ENCODE data around the gene TSPAN5.

TSPAN5 gene

DNA sequence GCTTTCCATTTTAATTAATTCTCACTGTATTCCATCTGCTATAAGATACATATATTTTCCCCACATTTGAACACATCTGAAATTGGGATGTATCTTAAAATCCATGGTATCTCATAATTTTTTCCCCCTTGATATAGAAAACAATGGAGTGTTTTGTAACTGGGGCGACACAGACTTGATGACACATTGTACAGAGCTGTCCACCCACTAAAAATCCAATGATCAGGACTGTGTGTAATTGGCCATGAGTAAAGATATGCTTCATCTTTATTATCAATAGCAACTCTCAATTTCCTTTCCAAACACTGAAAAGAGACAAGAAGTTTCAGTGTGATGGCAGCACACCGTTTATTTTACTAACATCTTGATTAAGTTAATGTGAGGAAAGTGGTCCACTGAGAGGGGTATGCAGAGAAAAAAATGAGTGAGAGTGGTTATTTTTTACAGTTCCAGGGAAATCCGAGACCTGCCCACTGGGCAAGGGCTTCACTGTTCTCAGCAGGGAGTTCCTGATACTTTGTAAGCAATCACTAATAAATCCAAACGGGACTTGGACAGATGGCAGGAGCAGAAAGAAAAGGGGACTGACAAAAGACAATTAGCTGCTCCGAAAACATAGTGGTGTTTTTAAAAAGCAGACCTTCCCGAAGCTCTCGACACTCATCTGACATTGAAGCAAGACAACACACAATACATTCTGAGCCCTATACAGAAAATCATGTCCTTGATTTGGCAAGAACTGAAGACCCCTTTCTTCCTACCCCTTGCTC is 149.4 kb downstream of the TSPAN5 start:
- no peak for TF ChIP-seq CTCF (IDR thresholded peaks at IDR 0.05; ENCODE audit: control insufficient read depth, insufficient read depth, low read depth, low read length, missing control alignments)
- H3K4me3 ChIP-seq (ENCODE audit: control insufficient read depth, low read depth, low read length): no peak overlapping the region

GRCh38 chr4:98508248-98508647 is 150.2 kb downstream of the TSPAN5 start:
- DNase-seq (ENCODE audit: low read depth): no peak
- no peak overlapping the region for H3K4me3 ChIP-seq (ENCODE audit: control insufficient read depth, low read depth, low read length)
- TF ChIP-seq CTCF (IDR thresholded peaks at IDR 0.05; ENCODE audit: control insufficient read depth, insufficient read depth, low read depth, low read length, missing control alignments): no peak

More for the DNA sequence above, 149.4 kb downstream of the TSPAN5 start:
- DNase-seq (ENCODE audit: low read depth): no peak

DNA sequence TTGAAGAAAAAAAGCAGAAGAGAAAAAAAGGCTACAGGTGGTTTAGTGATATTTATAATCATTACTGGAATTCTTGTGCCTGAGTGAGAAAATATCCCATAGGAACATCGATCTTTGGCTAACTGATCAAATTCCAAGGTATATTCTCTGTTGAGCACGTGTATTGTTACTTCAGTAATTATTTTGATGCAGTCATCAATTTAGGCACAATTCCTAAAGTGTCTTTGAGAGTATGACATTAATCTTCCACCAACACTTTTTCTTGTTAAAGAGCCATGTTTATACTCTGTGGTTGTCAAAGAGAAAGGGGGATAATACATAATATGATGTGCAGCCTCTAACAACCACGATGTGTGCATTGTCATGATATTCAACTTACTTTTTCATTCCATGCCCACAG is 151.1 kb downstream of the TSPAN5 start:
- DNase-seq (ENCODE audit: low read depth): no peak
- no peak for TF ChIP-seq CTCF (IDR thresholded peaks at IDR 0.05; ENCODE audit: control insufficient read depth, insufficient read depth, low read depth, low read length, missing control alignments)
- H3K4me3 ChIP-seq (ENCODE audit: control insufficient read depth, low read depth, low read length): no peak overlapping the region

- DNase-seq (ENCODE audit: low read depth): no peak
- TF ChIP-seq CTCF (IDR thresholded peaks at IDR 0.05; ENCODE audit: control insufficient read depth, insufficient read depth, low read depth, low read length, missing control alignments): peak; percentile 10
- H3K4me3 ChIP-seq (ENCODE audit: control insufficient read depth, low read depth, low read length): no peak overlapping the region
Observed at GRCh38 chr4:98506462-98507132, 151.8 kb downstream of the TSPAN5 start.

DNA sequence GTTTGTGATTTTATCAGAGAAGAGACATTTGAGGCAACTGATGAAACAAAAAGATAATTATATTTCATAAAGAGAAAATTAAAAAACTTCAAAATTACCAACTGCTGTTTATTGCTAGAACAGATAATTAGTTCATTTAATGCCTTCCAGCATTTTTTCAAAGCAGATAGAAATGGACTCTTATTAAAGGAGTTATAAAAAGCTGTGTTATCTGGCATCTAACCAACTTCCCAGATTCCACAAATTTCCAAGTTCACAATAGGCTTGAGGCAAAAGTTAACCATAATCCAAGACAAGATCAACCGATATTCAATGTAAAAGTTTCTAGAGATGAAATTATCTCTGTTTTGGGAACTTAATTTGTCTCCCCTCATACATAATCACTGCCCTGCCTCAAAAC is 152.4 kb downstream of the TSPAN5 start:
- no peak for TF ChIP-seq CTCF (IDR thresholded peaks at IDR 0.05; ENCODE audit: control insufficient read depth, insufficient read depth, low read depth, low read length, missing control alignments)
- H3K4me3 ChIP-seq (ENCODE audit: control insufficient read depth, low read depth, low read length): no peak overlapping the region
- DNase-seq (ENCODE audit: low read depth): no peak

DNA sequence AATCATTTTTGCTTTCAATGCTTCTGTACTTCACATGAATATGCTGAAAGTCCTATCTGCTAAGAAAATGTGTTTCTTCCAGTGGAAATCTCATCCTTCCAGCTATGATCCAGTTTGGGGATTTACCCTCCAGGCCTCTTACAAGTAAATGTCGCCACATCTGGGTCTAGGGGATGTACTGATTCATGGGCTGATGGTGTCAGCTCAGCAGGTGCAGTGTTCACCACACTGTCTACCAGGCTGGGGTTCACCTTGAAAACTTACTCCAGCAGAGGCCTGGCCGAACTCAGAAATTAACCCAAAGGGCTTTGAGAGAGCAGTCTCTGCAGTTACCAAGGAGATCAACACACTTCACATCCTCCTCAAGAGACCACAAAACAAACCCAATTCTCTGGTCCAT is 154.3 kb downstream of the TSPAN5 start:
- no peak for DNase-seq (ENCODE audit: low read depth)
- H3K4me3 ChIP-seq (ENCODE audit: control insufficient read depth, low read depth, low read length): no peak overlapping the region
- TF ChIP-seq CTCF (IDR thresholded peaks at IDR 0.05; ENCODE audit: control insufficient read depth, insufficient read depth, low read depth, low read length, missing control alignments): no peak
